DND-41 (cell line): ENCODE measurements around the gene RASGRF2.

Experiments used
- CTCF ChIP-seq: IDR thresholded peaks from 2 replicates; pipeline ENCODE4 v1.5.1; 2012; ENCODE audit warnings: borderline replicate concordance, low read length, moderate library complexity, mild to moderate bottlenecking; ENCODE audit not compliant: poor library complexity, severe bottlenecking; ENCODE audit errors: extremely low read depth
- EZH2 ChIP-seq: IDR thresholded peaks from 3 replicates; pipeline ENCODE4 v1.6.1; 2012; ENCODE audit warnings: borderline replicate concordance, low read depth, mild to moderate bottlenecking, moderate library complexity, low read length, inconsistent platforms; ENCODE audit not compliant: severe bottlenecking

- TF ChIP-seq CTCF (no peak), EZH2 (no peak)
Measured at GRCh38 chr5:81117566-81117965, 157.4 kb downstream of the RASGRF2 start.
